OCI-LY7 (cell line): ENCODE results near the gene PTPN14.

ENCODE experiments used
- EZH2phosphoT487 ChIP-seq: fragments of 200-600 bp; sonication (generic); IDR thresholded peaks from 2 replicates; pipeline ENCODE4 v1.6.1; 2018; ENCODE audit warnings: low read depth, borderline replicate concordance, mild to moderate bottlenecking, mixed run types, antibody characterized with exemption, low read length, moderate library complexity, mixed read lengths
- TF ChIP-seq, protein P1 (sequence below): fragments of 200-600 bp; sonication (generic); conservative IDR thresholded peaks from 2 replicates; pipeline ENCODE4 v1.5.1; 2014; ENCODE audit warnings: mild to moderate bottlenecking, antibody characterized with exemption, low read length, moderate library complexity, mixed read lengths

GRCh38 chr1:214432245-214432644 is 119.2 kb downstream of the PTPN14 start:
- TF ChIP-seq, protein P1, sequence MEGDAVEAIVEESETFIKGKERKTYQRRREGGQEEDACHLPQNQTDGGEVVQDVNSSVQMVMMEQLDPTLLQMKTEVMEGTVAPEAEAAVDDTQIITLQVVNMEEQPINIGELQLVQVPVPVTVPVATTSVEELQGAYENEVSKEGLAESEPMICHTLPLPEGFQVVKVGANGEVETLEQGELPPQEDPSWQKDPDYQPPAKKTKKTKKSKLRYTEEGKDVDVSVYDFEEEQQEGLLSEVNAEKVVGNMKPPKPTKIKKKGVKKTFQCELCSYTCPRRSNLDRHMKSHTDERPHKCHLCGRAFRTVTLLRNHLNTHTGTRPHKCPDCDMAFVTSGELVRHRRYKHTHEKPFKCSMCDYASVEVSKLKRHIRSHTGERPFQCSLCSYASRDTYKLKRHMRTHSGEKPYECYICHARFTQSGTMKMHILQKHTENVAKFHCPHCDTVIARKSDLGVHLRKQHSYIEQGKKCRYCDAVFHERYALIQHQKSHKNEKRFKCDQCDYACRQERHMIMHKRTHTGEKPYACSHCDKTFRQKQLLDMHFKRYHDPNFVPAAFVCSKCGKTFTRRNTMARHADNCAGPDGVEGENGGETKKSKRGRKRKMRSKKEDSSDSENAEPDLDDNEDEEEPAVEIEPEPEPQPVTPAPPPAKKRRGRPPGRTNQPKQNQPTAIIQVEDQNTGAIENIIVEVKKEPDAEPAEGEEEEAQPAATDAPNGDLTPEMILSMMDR = no peak
- no peak for TF ChIP-seq EZH2phosphoT487
